ENCODE results near the gene PIAS1. TPM values are rescaled to one million over a fixed set of nuclear protein-coding genes. Genes with fewer than 3 reads are reported as not detected.
A peak's percentile ranks its signal among the peaks of the same experiment; 100 is the strongest.
"Not testable (repeated sequence)": the region's sequence is repeated elsewhere in the genome, so short reads cannot be mapped to it uniquely, and the experiment has no call there.

The PIAS1 gene
- total RNA-seq, 1 donor from 2014 or later: 8.1 TPM

DNA sequence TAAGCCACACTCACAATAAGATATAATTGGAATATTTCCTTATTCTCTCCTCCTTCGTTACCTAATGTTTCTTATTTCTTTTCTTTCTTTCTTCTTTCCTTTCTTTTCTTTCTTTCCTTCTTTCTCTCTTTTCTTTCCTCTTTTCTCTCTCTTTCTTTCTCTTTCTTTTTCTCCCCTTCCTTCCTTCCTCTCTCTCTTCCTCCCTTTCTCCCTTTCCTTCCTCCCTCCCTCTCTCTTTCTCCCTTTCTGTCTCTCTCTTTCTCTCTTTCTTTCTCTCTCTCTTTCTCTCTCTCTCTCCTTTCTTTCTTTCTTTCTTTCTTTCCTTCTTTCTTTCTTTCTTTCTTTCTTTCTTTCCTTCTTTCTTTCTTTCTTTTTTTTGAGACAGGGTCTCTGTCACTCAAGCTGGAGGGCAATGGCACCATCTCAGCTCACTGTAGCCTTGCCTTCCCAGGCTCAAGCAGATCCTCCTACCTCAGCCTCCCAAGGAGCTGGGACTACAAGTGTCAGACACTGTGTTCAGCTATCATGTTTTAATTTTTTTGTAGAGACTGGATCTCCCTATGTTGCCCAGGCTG is 19.3 kb upstream of the PIAS1 start:
- no peak for DNase-seq (ENCODE audit: low read depth in 2 of 2)

DNA sequence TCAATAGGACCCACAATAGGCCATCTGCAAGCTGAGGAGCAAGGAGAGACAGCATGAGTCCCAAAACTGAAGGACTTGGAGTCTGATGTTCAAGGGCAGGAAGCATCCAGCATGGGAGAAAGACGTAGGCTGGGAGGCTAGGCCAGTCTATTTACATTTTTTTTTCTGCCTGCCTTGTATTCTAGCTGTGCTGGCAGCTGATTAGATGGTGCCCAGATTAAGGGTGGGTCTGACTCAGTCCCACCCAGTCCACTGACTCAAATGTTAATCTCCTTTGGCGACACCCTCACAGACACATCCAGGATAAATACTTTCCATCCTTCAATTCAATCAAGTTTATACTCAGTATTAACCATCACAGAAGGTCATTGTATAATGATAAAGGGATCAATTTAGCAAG is 15.9 kb upstream of the PIAS1 start:
- no peak for DNase-seq (ENCODE audit: low read depth in 2 of 2)

DNA sequence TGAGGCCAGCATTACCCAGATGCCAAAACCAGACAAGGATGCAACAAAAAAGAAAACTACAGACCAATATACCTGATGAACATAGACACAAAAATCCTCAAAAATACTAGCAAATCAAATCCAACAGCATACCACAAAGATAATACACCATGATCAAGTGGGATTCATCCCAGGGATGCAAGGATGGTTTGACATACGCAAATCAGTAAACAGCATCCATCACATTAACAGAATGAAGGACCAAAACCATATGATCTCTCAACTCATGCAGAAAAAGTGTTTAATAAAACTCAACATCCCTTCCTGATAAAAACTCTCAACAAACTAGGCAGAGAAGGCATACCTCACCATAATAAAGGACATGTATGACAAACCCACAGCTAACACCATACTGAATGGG is 14.0 kb upstream of the PIAS1 start:
- DNase-seq (ENCODE audit: low read depth in 2 of 2): no peak

DNA sequence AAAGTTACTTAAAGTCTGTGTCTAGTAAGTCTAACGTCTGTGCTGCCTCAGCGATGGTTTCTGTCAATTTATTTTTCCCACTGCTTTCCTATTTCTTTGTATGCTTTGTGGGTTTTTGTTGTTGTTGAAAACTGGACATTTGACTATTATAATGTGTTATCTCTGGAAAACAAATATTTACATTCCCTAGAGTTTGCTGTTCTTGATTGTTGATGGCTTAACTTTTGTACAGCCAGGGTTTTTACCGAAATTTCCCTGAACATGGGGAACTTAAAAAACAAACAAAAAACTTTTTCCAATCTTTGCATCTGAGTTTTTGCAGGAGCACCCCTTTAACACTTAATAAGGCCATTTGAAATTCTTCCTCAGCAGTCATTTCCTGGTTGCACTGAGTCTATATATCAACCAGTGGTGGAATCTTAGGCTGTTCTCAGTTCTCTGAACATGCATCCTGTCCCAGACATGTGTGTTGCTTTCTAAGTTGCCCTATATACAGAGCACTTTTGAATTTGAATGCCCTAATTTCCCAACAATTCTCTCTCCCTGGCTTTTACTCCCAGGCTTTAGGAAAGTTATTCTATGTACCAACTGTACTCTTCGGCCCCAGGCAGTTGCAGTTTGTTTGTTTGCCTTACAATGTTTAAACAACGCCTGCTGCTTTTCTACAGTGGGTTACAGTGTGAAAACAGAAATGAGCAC is 11.8 kb upstream of the PIAS1 start:
- DNase-seq (ENCODE audit: low read depth in 2 of 2): no peak

DNA sequence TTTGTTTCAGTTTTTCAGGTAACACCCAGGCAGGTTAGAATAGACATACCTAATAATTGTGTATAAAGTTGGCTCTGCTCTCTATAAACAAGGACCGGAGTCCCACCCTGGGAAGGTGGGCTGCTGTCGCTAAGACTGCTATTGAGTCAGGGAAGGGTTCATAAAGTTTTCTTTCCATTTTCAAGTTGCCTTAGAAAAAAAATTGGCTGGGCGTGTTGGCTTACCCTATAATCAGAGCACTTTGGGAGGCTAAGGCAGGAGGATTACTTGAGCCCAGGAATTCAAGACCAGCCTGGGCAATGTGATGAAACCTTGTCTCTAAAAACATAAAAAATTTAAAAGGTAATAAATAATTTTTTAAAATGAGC is 11.3 kb upstream of the PIAS1 start:
- no peak for DNase-seq (ENCODE audit: low read depth in 2 of 2)

DNA sequence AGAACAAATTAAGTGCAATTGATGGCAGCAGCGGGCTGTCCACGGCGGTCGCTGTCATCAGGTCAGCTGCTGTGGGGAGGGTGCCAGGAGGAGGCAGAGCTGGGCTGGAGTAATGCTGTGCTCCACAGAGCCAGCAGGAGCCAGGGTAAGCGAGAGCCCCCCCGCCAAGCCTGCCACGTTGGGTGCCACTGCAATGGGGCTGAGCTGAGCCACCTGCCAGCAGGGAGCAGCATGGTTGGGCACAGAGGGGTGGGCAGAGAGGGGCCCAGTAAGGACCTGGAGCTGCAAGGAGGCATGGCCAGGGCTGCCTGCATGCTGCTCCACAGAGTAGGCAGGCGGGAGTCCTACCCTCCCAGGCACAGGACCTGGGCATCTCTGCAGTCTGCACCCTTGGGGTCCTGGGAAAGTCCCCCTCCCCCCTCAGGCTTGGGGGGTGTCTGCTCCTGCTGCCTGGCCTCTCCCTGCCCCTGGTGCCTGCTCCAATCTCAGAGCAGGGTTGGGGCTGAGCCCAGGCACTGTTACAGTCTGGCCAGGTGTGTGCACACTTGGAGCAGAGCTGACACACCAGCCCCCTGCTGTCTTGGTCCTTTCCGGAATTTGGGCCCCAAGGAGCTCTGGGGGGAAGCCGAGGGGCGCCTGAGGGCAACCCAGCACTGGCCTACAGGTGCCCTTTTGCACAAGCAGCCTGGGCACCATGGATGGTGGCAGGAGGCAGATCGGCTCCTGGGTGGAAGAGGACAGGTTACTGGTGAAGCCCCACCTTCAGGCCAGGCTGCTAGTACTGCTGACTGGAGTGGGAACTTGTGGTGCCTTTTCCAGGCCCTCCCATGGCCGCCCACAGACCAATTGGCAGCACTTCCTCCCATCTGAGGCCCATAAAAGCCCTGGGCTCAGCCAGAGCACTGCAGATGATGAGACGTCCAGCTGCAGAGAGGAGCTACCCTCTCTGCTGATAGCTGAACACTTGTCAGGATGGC is 8.5 kb upstream of the PIAS1 start:
- no peak for DNase-seq (ENCODE audit: low read depth in 2 of 2)

DNA sequence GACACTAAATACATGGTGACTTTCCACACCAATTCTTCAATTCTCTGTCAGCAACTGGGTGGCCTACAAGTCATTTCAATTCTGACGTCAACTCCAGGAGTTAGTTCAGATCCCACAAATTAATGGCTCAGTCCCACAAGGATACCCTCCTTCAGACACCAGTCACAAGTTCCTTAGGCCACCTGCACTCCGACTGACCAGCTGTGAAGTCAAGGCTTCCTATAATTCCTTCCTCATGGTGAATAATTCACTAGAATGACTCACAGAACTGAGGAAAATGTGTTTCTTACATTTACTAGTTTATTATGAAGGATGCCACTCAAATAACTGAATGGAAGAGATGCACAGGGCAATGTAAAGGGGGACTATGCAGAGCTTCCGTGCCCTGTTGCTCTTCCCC is 6.3 kb upstream of the PIAS1 start:
- no peak for DNase-seq (ENCODE audit: low read depth in 2 of 2)

DNA sequence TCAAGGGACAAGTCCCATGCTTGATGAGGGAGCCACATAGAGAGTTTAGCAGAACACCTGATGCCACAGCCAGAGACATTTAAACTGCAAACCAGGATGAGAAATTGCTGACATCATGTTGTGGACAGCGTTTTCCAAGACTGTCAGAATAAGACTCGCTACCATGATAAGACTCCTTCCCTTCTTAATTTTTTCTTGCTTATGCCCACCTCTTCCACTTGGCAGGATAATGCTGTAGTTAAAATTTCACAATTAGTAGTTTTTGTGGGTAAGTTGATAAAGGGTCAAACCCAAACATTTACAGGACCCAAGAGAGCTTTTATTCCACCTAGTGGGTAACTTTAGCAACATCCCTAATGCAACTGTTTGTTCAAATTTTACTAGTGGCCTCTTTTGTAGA is 3.0 kb upstream of the PIAS1 start:
- DNase-seq (ENCODE audit: low read depth in 2 of 2): no peak

DNA sequence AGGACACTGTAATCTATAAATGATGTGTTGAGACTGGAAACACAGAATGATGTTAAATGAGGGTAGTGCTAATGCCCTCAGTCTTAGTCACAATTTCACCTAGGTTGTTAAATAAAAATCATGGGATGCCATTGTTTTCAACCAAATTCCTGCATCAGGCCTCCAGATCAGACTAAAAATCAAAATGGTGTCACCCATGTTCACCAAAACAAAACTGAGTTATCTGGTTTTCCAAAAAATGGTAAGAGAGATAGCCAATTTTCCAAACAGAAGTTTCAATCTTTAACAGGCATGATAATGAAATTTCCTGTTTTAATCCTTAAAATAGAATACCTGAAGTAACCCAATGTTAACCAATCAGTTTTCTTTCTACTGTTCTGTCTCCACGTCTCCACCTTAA is 2.2 kb upstream of the PIAS1 start:
- no peak for DNase-seq (ENCODE audit: low read depth in 2 of 2)

DNA sequence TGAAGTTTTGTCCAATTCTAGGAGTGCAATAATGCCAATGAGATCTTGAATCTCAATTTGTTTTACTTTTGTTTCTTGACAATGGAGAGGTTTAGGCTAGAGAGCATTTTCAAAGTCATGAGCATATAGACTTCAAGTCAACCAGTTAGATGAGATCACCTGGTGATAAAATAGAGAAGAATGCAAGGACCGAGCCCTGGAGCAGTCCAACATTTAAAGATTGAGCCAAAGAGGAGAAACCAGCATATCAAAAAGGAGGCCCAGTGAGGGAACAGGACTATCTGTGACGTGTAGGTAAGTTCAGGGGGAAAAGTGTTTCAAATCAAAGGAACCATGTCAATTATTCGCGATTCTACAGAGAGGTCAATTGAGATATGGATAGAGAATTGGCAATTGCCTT is 1.7 kb upstream of the PIAS1 start:
- no peak for DNase-seq (ENCODE audit: low read depth in 2 of 2)

DNA sequence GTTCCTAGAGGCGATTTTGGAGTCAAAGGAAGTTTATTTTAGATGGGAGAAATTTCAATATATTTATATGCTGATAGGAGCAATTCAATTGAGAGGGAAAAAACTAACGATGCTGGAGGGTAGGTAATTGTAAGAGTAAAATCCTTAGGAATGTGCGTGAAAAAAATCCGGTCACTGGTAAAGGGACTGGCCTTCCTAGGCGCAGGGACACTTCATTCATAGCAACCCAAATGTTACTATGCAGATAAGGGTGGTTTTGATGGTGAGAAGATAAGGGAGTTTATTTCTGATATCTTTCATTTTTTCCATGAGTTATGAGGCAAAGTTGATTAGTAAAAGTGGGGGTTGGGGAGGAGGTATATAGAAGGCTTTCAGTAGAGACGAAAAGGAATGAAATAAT is 1.1 kb upstream of the PIAS1 start:
- DNase-seq (ENCODE audit: low read depth in 2 of 2): no peak

DNA sequence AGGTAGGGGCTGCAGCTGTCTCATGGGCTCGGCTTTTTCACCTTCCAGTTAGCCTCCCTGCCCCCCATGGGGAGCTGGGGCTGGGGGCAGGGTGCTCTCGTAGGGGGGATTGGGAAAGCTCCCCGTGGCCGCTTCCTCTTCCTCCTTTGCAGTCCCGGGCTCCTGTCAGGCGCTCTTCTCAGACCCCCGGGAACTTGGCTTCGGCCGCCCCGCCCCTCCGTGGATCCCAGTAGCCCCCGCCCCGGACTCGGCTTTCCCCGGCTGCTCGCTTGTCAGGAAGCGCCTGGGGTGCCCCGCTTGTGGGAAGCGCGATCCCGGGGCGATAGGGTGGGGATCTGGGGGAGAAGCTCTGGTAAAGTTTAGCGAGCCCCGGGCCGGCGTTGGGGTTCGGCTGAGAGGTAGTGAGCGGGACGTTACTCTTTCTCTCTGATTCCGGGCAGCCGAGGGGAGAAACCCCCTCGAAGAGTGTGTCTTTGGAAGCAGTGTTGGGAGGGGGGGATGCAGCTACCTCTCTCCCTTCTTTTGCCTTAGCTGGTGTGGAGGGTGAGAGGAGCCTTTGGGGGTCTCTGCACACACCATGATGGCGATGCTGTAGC is 611 bp downstream of the PIAS1 start:
- DNase-seq (ENCODE audit: low read depth in 2 of 2): peak in 1 of 2 donors; percentile 62

DNA sequence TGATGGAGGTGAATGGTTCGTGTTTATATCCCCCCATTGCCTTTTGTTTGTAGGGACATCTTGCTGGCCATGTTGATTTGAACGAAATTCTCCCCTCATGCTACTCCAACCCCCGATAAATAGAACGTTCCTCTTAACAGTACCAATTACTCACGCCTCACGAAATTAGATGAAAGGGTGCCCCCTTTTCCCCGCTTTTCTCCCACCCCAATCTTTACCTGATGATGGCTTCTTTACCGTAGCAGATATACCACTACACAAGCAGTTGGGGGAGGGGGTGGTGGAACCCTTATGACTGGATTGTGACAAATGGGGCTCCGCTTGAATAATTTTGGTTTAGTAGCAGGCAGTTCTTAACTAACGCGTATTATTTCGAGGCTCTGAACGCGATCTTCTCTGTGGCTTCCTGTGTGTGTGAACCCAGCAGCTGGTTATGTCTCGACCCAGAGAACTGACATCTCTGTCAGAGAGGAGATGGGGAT is 1.1 kb downstream of the PIAS1 start:
- peak in 1 of 2 donors; percentile 48 for DNase-seq (ENCODE audit: low read depth in 2 of 2)

DNA sequence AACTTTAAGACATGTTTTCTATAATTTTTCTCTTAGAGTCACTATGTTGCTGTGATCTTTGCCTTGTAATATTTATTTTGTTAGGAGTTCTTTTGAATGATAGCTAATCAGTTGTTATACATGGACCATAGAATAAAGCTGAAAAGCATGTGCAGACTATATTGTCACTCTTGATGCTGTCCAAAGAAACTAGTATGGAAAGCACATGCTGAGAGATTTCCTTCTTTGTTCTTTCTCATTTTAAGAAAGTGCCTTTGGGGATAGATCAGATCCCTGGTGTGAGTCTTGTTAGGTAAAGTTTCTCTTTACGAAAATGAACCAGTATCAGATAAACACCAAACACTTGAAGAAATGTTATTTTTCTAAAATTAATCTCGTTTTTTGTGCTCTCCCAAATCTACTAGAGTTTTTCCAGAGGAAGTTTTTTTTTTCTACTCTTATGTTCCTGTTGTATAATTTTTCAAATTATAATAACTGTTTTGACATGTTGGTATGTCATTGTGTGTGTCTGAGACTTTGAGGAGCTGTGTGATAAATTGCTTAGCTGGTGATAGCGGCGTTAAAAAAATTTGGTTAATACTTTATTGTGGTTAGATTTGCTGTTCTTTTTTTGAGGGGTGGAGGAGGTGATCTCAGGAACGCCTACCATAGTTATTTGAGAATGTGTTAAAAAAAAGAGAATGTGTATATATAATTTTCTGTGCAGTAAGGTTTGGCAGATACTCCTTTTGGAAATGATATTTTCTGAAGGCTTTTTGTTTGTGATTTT is 2.2 kb downstream of the PIAS1 start:
- no peak for DNase-seq (ENCODE audit: low read depth in 2 of 2)

DNA sequence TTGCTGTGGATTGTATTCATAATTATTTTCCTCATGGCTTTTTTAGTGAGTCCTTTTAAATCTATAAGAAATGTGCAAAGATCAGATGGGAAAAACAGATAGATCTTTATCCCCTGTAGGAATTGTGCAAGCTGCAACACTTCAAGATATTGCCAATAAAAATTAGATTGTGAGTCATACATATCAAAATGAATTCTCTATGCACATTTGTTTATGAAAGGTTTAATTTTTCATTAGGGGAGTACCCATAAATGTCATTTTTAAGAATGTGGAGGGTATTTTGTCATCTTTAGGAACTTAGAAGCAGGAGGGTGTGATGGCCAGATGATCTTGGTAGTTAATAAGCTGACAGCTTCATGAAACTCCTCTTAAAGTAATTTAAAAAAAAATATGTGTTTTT is 2.9 kb downstream of the PIAS1 start:
- DNase-seq (ENCODE audit: low read depth in 2 of 2): no peak

DNA sequence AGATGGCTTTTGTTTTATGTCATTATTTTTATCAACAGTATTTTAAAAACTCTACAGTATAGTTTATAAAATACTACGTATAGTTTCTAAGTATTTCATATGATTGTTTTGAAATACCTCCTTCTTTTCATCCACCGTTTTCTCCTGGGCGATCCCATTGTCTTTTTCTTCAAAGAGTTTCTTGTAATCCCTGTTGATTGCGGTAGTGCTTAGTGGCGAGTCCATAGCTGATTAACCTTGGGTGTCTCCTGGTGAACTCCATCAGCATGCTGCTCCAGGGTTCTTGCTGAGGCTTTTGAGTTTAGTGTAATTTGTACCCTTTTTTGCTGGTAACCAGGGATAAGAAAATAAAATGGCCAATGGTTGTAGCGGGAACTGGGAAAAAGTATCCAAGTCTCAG is 3.6 kb downstream of the PIAS1 start:
- no peak for DNase-seq (ENCODE audit: low read depth in 2 of 2)

DNA sequence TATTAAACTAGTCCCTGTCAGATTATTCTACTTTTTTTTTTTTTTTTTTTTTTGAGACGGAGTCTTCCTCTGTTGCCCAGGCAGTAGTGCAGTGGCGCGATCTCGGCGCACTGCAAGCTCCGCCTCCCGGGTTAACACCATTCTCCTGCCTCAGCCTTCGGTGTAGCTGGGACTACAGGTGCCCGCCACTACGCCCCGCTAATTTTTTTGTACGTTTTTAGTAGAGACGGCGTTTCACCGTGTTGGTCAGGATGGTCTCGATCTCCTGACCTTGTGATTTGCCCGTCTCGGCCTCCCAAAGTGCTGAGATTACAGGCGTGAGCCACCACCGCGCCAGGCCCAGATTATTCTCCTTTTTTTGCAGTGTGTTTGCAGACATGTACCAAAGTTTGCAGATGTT is 4.9 kb downstream of the PIAS1 start:
- not testable (repeated sequence) for DNase-seq (ENCODE audit: low read depth in 2 of 2)

DNA sequence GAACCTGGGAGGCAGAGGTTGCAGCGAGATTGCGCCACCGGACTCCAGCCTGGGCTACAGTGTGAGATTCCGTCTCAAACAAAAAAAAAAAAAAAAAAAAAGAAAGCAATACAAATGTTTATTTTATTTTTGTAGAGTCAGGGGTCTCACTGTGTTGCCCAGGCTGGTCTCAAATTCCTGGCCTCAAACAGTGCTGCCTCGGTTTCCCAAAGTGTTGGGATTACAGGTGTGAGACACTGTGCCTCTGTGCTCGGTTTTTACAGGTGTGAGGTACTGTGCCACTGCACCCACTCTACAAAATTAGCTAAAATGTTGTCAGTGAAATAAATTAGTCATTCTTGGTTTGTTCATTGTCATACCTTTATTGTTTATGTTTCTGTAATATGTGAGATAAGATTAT is 5.5 kb downstream of the PIAS1 start:
- no peak for DNase-seq (ENCODE audit: low read depth in 2 of 2)

DNA sequence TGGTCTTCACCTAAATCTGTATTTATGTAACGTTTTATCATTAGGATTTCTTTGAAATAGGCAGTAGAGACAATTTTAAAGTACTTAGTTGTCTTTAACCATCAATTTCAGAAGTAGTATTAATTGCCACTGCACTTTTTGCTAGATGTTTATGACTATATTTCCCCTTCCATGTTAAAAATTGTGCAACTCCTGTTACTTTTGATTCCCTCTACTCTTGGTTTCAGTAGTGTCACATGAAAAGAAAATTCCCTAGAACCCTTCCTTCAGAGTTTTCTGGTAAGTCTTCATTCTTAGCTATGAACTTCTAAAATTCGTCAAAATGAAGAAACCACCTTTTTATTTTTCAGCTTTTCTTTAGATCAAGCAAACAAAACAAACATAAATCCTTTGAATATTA is 7.1 kb downstream of the PIAS1 start:
- DNase-seq (ENCODE audit: low read depth in 2 of 2): no peak

DNA sequence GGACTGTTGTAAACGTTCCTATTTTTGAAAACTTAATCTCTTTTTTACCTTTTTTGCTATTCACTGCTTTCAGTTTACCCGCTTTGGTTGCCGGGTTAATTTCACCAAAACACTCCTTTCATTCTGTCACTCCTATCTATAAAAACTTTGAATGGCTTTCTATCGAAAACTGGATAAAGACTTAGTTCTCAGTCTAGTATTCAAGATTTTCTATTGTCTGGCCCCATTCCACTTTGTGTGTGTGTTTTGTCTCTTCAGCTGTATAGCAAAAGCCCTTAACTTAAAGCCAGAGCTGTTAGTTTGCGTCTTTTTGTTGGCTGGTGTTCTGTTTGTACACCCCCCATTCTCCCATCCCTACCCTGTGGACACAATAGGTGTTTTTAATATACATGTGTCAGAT is 7.5 kb downstream of the PIAS1 start:
- DNase-seq (ENCODE audit: low read depth in 2 of 2): no peak

DNA sequence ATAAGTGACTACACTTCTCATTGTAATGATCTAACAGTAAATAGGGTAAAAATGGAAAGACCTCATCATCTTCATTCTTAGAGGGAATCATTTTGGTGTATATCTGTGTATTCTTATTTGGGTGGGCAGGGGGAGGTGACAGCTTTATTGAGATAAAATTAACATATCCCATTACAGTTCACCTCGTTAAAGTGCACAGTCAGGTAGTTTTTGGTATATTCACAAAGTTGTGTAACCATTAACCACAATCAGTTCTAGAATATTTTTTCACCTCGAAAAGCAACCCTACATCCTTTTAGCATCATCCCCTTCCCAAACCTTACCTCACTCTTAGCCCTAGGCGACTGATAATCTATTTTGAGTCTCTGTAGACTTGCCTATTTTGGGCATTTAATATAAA is 8.1 kb downstream of the PIAS1 start:
- DNase-seq (ENCODE audit: low read depth in 2 of 2): no peak

Measured in dermis microvascular lymphatic vessel endothelial cell (primary cell).